Body of pancreas (tissue), 4 donors: ENCODE measurements around the gene TMEM191B. TPM values are rescaled to one million over a fixed set of nuclear protein-coding genes. Genes with fewer than 3 reads are reported as not detected.
"Not testable (repeated sequence)": the region's sequence is repeated elsewhere in the genome, so short reads cannot be mapped to it uniquely, and the experiment has no call there.

Experiments used
- ATAC-seq: fragments of 150-250 bp; one replicate; pipeline ENCODE4 v1.9.1; 2016
- DNase-seq, 4 donors: peaks; one replicate each; pipeline ENCODE4 v3.0.0-alpha.2; 2019
- H3K27ac ChIP-seq, 4 donors: fragments of 200-600 bp; sonication (generic); 1 replicate in 3 of 4; 2 replicates in 1 of 4; pipeline versions ENCODE4 v1.5.1 to v1.6.1; 2016 to 2019; ENCODE audit warnings: mild to moderate bottlenecking in 1 of 4, mixed read lengths in 1 of 4, moderate library complexity in 1 of 4
- H3K27me3 ChIP-seq, 2 donors: fragments of 200-600 bp; sonication (generic); one replicate each; pipeline ENCODE4 v1.6.0; 2016; ENCODE audit warnings: mild to moderate bottlenecking in 1 of 2
- H3K36me3 ChIP-seq, 2 donors: fragments of 200-600 bp; sonication (generic); replicated peaks in 1 of 2; 2 replicates each; pipeline ENCODE4 v1.5.1; 2016; ENCODE audit warnings: low read depth in 2 of 2; ENCODE audit not compliant: insufficient read depth in 1 of 2
- H3K4me1 ChIP-seq: fragments of 200-600 bp; sonication (generic); one replicate; pipeline ENCODE4 v1.6.0; 2016
- H3K4me3 ChIP-seq, 2 donors: fragments of 200-600 bp; sonication (generic); 1 replicate in 1 of 2; 2 replicates in 1 of 2; pipeline ENCODE4 v1.5.1; 2016 to 2019
- H3K9me3 ChIP-seq, 3 donors: fragments of 200-600 bp; sonication (generic); 1 replicate in 2 of 3; 2 replicates in 1 of 3; pipeline ENCODE4 v1.5.1; 2016
- WGBS, 2 donors: methylation state at CpG; one replicate each; pipeline ENCODE4 v1.1.5; 2017; 5-methylcytosine and 5-hydroxymethylcytosine counted together
- intact Hi-C: fragments of 100-400 bp; cut with DNase I; formaldehyde crosslinking; loops from one replicate; pipeline ENCODE4 v1.15.1; 2023
- total RNA-seq, 2 donors: library from RNA; depleted of rRNA; stranded (reverse); fragments of >200 nt; gene quantifications; one replicate each; pipeline ENCODE4 v1.1.0, GENCODE V29; 2016

TMEM191B gene
- under 1 TPM in 1 of 2 donors, not detected in 1; 0.78 TPM for total RNA-seq

- H3K36me3 ChIP-seq, H3K9me3 ChIP-seq, DNase-seq, H3K4me3 ChIP-seq, intact Hi-C loops, H3K4me1 ChIP-seq, H3K27me3 ChIP-seq: not testable (repeated sequence)
- peak; percentile 1 for ATAC-seq
- WGBS, 2 donors = no CpG with 5 or more reads among the region's 65 CpGs
- peak within 1 kb of the TSS in 1 of 4 donors; percentile 16 for H3K27ac ChIP-seq
Measured at GRCh38 chr22:18527752-18528596, at the start of gene TMEM191B. TSS of gene TMEM191B (plus strand) at chr22:18527802. CDS start at chr22:18527981, 179 bp downstream.

DNA sequence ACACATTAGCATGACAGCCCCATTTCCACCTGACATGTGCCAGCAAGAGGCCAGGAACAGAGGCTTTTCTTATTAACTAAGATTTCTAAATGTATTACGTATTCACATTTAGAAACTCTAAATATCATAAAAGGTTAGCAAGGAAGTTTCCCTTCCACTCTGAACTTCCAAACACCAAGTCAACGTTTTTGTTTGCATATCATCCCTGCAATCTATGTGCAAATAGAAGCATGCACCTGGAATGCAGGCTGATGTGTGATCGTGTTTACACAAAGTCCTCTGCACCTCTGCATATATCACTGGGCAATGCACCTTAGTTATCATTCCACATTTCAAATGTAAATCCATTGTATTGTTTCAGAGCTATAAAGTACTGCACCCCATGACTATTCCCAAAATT, 31.4 kb upstream of the TMEM191B start:
- intact Hi-C loops, H3K27ac ChIP-seq, H3K4me1 ChIP-seq, ATAC-seq, H3K27me3 ChIP-seq, H3K9me3 ChIP-seq, DNase-seq, H3K36me3 ChIP-seq, H3K4me3 ChIP-seq: not testable (repeated sequence)
- no CpG with 5 or more reads among the region's 3 CpGs for WGBS, 2 donors

DNA sequence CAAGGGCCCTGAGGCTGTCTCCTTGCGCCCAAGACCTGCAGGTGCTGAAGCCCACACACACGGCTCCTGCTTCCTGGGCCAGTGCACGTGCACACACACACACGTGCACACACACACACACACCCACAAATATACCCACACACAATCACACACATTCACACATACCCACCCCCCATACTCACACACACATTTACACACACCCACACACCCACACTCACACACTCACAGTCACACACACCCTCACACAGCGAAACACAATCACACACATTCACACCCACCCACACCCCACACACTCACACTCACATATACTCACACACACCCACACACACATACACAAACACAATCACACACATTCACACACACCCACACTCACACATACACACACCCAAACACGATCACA, 16.3 kb upstream of the TMEM191B start:
- H3K36me3 ChIP-seq, DNase-seq, ATAC-seq, intact Hi-C loops, H3K27me3 ChIP-seq, H3K27ac ChIP-seq, H3K4me1 ChIP-seq, H3K9me3 ChIP-seq, H3K4me3 ChIP-seq: not testable (repeated sequence)
- 79 to 87% methylated on average over 6 of the region's 6 CpGs for WGBS, 2 donors

DNA sequence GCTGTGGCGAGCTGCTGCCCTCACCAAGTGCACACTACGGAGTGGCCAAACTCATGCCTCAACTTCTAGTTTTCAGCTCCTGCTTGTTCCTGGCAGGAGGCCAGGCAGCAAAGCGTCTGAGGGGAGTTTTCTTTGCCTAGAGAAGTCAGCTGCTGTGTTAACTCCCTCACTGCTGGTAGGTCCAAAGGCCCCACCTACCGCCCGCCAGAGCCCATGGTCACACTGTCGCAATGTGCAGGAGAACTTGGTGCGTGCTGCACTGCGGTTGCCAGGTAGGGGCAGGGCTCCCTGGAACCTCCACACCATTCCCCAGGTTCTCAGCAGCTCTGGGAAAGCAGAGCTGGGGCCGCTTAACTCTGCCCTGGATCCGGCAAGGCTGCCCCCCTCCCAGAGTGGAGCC, 15.2 kb upstream of the TMEM191B start:
- H3K9me3 ChIP-seq, ATAC-seq, H3K27ac ChIP-seq, H3K27me3 ChIP-seq, DNase-seq, H3K4me3 ChIP-seq, H3K4me1 ChIP-seq, intact Hi-C loops, H3K36me3 ChIP-seq: not testable (repeated sequence)
- no CpG with 5 or more reads among the region's 10 CpGs for WGBS, 2 donors

GRCh38 chr22:18513454-18513853, 14.1 kb upstream of the TMEM191B start:
- DNase-seq, H3K36me3 ChIP-seq, H3K27ac ChIP-seq, H3K4me3 ChIP-seq, H3K27me3 ChIP-seq, H3K9me3 ChIP-seq, H3K4me1 ChIP-seq, ATAC-seq, intact Hi-C loops: not testable (repeated sequence)
- 87% methylated on average over 3 of the region's 10 CpGs; no CpG with 5 or more reads in 1 of the 2 donors for WGBS, 2 donors

DNA sequence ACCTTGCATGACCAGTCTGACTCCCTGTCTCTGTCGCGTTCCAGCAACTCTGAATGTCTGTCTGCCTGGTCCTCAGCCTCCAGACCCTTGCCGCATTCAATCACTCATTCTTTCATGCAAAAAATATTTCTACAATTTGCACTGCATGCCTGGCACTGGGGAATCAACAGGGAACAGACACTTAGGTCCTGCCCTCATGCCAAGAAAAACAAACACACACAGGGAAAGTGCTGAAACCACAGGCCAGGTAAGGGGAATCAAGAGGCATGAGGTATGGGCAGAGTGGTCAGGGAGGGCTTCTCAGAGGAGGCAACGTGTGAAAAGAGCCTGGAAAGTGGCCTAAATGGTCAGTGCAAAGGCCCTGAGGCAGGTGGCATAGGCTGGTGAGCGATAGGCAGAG, 9.5 kb upstream of the TMEM191B start, which contains the start of gene GGTLC3:
Gene GGTLC3, minus strand, starts transcription at position 101 of the 400 bp plus-strand sequence. CDS start 264 bp downstream, outside the sequence.
- intact Hi-C loops, H3K27ac ChIP-seq, H3K36me3 ChIP-seq, H3K4me3 ChIP-seq, H3K27me3 ChIP-seq, H3K9me3 ChIP-seq, ATAC-seq, H3K4me1 ChIP-seq, DNase-seq: not testable (repeated sequence)
- no CpG with 5 or more reads among the region's 5 CpGs for WGBS, 2 donors

DNA sequence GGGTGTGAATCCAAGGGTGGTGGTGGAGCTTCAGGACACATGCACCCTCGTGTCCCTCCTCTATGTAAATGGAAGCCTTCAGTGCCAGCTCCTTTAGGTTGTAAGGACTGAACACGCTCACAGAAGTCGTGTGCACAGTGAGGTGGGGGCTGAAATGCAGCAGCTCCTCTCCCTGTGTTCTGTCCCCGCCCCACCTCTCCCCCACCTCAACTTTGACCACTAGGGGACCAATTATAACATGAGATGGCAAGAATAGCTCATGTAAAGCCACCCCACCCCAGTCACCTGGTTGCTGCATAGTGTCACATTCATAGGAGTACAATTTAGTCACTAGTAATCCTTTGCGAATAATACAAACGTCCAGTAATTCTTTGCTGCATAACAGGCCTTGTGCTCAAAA, 4.8 kb upstream of the TMEM191B start:
- H3K27ac ChIP-seq, DNase-seq, H3K4me1 ChIP-seq, H3K27me3 ChIP-seq, H3K36me3 ChIP-seq, intact Hi-C loops, ATAC-seq, H3K4me3 ChIP-seq, H3K9me3 ChIP-seq: not testable (repeated sequence)
- WGBS, 2 donors = no CpG with 5 or more reads among the region's 6 CpGs

GRCh38 chr22:18523328-18523727, 4.3 kb upstream of the TMEM191B start:
- H3K4me3 ChIP-seq, H3K27me3 ChIP-seq, H3K9me3 ChIP-seq, DNase-seq, H3K4me1 ChIP-seq, intact Hi-C loops, H3K36me3 ChIP-seq, H3K27ac ChIP-seq: not testable (repeated sequence)
- no CpG with 5 or more reads among the region's 4 CpGs for WGBS, 2 donors
- peak; percentile 45 for ATAC-seq

DNA sequence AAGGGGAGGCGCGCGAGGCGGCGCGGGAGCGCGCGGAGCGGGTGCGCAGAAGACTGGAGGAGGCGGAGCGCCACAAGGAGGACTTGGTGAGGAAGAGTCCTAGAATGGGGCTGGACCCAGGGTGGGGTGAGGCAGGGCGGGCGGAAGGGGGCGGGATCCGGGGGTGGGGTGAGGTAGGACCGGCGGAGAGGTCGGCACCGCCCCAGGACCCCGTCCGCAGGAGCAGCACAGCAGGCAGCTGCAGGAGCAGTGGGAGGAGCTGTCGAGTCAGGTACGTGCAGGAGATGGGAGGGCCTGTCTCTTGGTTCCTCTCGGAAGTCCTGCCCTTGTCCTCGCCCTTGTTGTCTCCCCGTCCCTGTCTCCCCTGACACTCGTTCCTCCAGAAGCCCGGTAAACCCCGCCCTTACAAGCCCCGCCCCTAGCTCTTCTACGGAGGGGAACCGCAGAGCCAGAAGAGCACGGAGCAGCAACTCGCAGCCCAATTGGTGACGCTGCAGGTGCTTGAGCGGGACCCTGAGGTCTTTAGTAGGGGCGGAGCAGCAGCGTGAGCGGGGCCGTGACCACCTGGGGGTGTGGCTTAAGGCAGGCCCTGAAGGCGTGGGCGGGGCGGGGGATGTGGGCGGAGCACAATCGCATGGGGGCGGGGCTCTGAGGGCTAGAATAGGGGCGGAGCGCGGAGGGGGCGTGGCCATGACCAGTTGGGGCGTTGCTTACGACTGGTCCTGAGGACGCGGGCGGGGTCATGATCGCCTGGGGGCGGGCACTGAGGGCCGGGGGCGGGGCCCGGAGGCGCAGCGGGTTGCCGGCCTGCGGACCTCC, 1.2 kb downstream of the TMEM191B start:
- ATAC-seq (peak; percentile 91), DNase-seq (peak; percentile 57 to 90 (median 69))
- WGBS, 2 donors = no CpG with 5 or more reads among the region's 66 CpGs
- H3K4me1 ChIP-seq, H3K27me3 ChIP-seq, H3K36me3 ChIP-seq, H3K9me3 ChIP-seq, H3K4me3 ChIP-seq, intact Hi-C loops: not testable (repeated sequence)
- peak overlapping the region in 1 of 4 donors; percentile 16 for H3K27ac ChIP-seq

DNA sequence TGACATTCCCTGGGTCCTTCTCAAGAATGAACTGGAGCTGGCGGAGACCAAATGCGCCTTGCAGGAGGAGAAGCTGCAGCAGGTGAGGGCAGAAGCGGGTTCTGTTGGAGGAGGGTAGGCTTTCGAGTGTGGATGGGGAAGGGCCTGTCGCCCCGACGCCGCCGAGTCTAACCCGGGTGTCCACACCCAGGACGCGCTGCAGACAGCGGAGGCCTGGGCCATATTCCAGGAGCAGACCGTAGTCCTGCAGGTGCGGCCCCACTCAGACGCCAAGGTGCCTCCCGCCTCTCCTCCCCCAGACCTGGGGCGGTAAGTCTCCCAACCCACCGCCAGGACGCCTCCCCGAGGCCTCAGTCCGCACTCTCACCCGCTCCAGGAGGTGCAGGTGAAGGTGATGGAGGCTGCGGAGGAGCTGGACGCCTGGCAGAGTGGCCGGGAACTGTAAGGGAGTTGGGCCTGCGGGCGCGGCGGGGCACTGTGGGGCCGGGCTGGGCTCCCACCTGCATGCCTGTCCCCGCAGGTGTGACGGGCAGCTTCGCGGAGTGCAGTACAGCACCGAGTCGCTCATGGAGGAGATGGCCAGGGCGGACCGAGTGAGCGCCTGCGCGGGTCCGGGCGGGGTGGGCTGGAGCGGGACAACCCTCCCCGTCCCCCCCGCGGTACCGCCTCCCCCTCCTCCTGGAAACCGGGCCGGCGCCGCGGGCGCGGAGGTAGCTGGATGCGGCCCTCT, 2.0 kb downstream of the TMEM191B start:
- H3K27ac ChIP-seq, H3K36me3 ChIP-seq, H3K4me1 ChIP-seq, intact Hi-C loops, H3K9me3 ChIP-seq, H3K27me3 ChIP-seq, DNase-seq, H3K4me3 ChIP-seq: not testable (repeated sequence)
- peak; percentile 23 for ATAC-seq
- WGBS, 2 donors = no CpG with 5 or more reads among the region's 57 CpGs

- H3K4me1 ChIP-seq, H3K27me3 ChIP-seq, intact Hi-C loops, ATAC-seq, H3K36me3 ChIP-seq, H3K27ac ChIP-seq, H3K9me3 ChIP-seq, H3K4me3 ChIP-seq, DNase-seq: not testable (repeated sequence)
- WGBS, 2 donors = no CpG with 5 or more reads among the region's 11 CpGs
Measured at GRCh38 chr22:18533633-18534032, 6.0 kb downstream of the TMEM191B start.
